SHP77 treated with DMSO at 0.1 percent for 48 hours (cell line): ENCODE measurements around the gene TMEM219.

Source experiments
- DNase-seq: peaks from one replicate; lab custom pipeline; 2025; lab: John Stamatoyannopoulos, UW

Gene TMEM219

GRCh38 chr16:29982560-29983419 is 20.9 kb downstream of the TMEM219 start:
- no peak for DNase-seq

DNA sequence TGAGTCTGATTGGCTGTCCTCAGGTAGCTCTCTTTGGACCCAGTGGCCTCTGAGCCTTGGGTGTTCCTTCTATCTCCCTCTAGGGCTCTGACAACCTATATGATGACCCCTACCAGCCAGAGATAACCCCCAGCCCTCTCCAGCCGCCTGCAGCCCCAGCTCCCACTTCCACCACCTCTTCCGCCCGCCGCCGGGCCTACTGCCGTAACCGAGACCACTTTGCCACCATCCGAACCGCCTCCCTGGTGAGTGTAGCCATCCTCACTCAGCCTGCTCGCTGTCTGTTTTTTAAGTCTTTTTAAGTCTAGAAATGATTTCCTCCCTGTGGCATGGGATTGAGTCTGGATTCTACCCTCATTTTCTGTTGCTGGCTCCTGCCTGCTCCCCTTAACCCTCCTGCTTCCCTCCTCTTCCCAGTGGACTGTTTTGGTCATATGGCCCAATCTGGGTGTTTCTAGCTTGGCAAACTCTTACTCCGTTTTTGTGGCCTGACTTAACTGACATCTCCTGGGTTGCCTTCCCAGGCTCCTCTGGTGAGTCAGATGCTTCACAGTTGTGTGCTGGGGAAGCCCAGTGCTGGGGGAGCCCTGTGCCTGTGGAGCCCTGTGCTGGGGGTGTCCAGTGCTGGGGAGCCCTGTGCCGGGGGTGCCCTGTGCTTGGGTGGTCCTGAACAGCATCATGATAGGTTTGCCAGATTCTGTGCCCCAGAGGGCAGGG is 21.7 kb downstream of the TMEM219 start:
- no peak for DNase-seq

DNA sequence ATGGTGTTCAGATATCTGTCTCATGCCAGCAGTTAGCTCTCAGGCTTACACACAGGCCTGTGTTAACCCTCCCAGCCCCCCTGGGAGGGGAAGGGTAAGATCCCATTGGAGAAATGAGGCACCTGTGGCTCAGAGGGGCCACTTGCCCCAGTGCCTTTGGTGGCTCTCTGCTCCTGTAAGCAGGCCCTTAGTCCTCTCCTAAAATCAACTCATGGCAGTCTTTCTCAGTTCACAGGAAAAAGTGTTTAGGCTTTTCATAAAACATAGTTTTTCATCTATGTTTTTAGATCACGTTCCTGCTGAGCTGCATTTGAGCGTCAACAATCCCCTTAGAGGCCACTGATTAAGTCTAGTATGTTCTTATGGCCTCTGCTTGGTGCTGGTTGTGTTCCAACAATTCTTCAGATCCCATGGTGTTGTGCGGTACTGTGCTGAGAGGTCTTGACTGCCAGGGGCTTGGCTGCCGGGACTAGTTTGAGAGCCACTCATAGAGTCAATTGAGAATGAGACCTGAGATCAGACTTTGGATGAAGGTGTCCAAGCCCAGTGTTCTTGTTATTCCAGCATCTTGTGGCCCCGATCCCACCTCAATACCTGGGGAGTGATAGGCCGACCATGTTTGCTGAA is 22.4 kb downstream of the TMEM219 start:
- DNase-seq: no peak

- DNase-seq: no peak
Measured at GRCh38 chr16:29984764-29985147, 22.9 kb downstream of the TMEM219 start.

DNA sequence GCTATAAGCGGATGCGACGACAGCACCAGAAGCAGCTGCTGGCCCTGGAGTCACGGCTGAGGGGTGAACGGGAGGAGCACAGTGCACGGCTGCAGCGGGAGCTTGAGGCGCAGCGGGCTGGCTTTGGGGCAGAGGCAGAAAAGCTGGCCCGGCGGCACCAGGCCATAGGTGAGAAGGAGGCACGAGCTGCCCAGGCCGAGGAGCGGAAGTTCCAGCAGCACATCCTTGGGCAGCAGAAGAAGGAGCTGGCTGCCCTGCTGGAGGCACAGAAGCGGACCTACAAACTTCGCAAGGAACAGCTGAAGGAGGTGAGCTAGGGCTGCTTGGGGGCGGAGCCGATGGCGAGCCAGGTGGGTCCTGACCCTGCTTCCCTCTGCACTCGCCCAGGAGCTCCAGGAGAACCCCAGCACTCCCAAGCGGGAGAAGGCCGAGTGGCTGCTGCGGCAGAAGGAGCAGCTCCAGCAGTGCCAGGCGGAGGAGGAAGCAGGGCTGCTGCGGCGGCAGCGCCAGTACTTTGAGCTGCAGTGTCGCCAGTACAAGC is 23.5 kb downstream of the TMEM219 start:
- no peak for DNase-seq

DNA sequence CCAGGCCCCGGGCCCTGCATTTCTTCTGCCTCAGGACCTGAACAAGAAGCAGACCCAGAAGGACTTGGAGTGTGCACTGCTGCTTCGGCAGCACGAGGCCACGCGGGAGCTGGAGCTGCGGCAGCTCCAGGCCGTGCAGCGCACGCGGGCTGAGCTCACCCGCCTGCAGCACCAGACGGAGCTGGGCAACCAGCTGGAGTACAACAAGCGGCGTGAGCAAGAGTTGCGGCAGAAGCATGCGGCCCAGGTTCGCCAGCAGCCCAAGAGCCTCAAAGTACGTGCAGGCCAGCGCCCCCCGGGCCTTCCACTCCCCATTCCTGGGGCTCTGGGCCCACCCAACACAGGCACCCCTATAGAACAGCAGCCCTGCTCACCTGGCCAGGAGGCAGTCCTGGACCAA is 24.4 kb downstream of the TMEM219 start:
- DNase-seq: no peak

- DNase-seq: no peak
Measured at GRCh38 chr16:29986931-29987330, 25.1 kb downstream of the TMEM219 start.

DNA sequence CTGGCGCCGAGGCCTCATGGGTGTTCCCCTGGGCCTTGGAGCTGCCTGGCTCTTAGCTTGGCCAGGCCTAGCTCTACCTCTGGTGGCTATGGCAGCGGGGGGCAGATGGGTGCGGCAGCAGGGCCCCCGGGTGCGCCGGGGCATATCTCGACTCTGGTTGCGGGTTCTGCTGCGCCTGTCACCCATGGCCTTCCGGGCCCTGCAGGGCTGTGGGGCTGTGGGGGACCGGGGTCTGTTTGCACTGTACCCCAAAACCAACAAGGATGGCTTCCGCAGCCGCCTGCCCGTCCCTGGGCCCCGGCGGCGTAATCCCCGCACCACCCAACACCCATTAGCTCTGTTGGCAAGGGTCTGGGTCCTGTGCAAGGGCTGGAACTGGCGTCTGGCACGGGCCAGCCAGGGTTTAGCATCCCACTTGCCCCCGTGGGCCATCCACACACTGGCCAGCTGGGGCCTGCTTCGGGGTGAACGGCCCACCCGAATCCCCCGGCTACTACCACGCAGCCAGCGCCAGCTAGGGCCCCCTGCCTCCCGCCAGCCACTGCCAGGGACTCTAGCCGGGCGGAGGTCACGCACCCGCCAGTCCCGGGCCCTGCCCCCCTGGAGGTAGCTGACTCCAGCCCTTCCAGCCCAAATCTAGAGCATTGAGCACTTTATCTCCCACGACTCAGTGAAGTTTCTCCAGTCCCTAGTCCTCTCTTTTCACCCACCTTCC is 25.6 kb downstream of the TMEM219 start:
- DNase-seq: no peak

DNA sequence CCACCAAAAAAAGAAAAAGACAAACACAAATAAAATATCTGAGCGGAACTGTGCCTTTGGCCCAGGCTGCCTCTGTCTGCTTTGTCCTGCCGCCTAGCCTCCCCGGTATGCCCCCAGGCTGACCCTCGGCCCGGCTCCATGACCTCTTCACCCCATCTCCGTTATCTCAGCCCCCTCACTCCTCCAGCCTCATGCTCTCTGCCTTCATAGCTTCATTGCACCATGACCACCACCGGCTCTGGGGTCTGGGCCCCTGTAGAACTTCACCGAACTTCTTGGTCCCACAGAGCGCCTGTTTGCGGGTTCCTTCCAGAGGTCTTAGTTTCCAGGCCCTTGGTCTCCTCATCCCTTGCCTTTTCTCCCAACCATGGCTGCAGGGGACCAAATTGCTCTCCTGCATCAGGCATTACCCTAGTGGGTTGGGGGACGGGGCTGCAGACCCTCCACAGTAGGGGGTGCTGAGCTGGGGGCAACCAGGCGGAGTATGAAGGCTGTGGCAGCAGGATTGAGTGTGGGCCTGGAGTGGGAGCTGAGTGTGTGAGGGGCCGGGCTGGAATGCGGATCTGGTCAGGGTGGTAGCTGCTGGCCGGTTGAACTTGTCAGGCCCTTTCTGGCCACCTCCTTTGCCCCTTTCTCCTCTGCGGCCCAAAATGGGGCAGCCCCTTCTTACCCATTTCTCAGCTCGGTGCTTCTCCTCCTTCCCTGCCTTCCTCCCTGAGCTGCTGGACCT is 26.6 kb downstream of the TMEM219 start:
- no peak for DNase-seq

GRCh38 chr16:29989111-29989858 is 27.4 kb downstream of the TMEM219 start:
- DNase-seq: no peak

DNA sequence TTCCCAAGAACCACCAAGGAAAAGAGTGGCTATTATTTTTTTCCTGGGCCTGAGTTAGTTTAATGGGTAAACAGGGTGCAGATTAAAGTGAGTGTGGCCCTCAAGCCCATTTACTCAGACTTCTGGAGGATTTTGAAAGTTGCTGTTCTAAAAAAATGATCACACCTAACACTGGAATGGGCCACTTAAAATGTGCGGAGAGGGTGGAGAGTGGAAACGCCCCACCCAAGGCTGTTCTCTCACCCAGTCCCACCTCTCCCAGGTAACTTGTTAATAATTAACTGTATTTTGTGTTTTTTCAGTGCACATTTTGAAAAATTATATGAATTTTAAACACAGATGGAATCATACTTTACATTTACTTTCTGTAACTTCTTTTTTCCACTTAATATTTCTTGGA is 28.2 kb downstream of the TMEM219 start:
- DNase-seq: no peak

DNA sequence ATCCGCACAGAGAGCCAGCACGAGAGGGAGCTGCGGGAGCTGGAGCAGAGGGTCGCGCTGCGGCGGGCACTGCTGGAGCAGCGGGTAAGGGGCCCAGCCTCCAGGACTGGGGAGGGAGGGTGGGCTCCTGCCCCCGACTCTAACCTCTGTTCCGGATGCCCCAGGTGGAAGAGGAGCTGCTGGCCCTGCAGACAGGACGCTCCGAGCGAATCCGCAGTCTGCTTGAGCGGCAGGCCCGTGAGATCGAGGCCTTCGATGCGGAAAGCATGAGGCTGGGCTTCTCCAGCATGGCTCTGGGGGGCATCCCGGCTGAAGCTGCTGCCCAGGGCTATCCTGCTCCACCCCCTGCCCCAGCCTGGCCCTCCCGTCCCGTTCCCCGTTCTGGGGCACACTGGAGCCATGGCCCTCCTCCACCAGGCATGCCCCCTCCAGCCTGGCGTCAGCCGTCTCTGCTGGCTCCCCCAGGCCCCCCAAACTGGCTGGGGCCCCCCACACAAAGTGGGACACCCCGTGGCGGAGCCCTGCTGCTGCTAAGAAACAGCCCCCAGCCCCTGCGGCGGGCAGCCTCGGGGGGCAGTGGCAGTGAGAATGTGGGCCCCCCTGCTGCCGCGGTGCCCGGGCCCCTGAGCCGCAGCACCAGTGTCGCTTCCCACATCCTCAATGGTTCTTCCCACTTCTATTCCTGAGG is 29.1 kb downstream of the TMEM219 start:
- DNase-seq: no peak

DNA sequence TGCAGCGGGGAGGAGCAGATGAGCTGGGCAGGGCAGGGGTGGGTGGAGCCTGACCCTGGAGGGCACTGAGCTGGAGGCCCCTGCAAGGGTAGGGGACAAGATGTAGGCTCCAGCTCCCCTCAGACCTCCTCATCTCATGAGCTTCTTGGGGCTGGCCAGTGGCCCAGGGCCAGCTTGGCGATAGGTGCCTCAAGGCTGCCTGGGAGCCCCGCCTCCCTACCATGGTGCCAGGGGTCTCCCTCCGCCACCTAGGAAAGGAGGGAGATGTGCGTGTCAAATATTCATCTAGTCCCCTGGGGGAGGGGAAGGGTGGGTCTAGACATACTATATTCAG is 29.7 kb downstream of the TMEM219 start:
- DNase-seq: no peak

GRCh38 chr16:29992344-29992967 is 30.6 kb downstream of the TMEM219 start:
- DNase-seq: no peak

GRCh38 chr16:29993191-29993902 is 31.5 kb downstream of the TMEM219 start:
- no peak for DNase-seq

DNA sequence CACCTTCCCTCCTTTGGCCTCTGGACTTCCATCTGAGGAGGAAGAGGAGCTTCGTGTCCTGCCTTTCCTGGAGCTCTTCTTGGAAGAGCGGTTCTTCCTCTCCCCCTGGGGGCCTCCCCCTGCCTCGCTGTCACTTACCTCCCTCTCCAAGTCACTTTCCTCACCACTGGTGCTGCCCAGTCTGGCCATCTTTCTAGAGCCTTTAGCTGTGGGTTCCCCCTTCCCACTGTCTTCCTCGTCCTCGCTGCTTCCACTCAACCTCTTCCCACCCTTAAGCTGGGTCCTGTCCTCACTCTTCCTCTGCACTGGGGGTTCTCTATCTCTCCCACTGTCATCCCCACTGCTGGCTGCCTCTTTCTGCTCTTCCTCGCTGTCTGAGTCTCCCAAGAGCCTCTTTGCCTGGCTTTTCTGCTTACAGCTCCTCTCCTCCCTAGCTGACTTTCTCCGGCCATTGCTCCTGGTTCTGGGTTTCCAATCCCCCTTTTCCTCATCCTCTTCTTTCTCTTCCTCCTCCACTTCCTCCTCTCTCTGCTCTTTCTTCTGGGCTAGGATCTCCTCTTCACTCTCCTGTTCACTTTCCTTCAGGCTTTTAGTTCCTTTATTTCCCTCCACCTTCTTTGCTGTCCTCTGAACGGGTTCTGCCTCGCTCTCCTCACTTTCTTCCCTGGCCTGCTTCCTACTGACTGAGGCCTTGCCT is 32.2 kb downstream of the TMEM219 start:
- DNase-seq: no peak

GRCh38 chr16:29994600-29995323 is 32.9 kb downstream of the TMEM219 start:
- DNase-seq: no peak
